Astrocyte (in vitro differentiated cells and primary cell): ENCODE measurements around the gene ARHGEF17.

ENCODE experiments used
- EZH2 ChIP-seq: IDR thresholded peaks from 2 replicates; pipeline ENCODE4 v1.6.1; 2012; ENCODE audit warnings: mild to moderate bottlenecking, low read length, inconsistent platforms; ENCODE audit not compliant: insufficient read depth
- TF ChIP-seq, protein P1 (sequence below): IDR thresholded peaks from 2 replicates; pipeline ENCODE4 v1.5.1; 2011; ENCODE audit warnings: low read depth, mild to moderate bottlenecking, inconsistent platforms, low read length, moderate library complexity; ENCODE audit not compliant: insufficient read depth

DNA sequence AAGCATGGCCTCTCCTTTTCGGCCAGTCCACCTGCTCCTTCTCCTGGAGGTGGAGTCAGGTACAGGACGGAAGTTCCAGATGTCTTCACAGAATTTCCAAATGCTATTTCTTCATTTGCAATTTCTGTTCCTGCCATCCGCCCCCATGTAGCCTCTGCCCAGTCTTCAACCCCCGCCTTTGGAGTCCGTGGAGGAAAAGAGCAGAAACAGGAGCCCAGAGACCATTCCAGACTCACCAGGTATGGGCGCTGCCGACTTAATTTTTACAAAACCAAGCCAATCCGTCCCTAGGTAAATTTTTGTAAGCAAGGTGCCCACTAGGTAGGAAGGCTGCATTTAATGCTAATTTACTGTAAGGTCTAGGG, 97.1 kb downstream of the ARHGEF17 start:
- TF ChIP-seq, protein P1, sequence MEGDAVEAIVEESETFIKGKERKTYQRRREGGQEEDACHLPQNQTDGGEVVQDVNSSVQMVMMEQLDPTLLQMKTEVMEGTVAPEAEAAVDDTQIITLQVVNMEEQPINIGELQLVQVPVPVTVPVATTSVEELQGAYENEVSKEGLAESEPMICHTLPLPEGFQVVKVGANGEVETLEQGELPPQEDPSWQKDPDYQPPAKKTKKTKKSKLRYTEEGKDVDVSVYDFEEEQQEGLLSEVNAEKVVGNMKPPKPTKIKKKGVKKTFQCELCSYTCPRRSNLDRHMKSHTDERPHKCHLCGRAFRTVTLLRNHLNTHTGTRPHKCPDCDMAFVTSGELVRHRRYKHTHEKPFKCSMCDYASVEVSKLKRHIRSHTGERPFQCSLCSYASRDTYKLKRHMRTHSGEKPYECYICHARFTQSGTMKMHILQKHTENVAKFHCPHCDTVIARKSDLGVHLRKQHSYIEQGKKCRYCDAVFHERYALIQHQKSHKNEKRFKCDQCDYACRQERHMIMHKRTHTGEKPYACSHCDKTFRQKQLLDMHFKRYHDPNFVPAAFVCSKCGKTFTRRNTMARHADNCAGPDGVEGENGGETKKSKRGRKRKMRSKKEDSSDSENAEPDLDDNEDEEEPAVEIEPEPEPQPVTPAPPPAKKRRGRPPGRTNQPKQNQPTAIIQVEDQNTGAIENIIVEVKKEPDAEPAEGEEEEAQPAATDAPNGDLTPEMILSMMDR = no peak
- no peak for TF ChIP-seq EZH2
